Fibroblast of upper back skin (primary cell): ENCODE data around the gene PTPRT.

Source experiments
- DNase-seq: peaks from one replicate; pipeline ENCODE4 v3.0.0-alpha.2; 2013

The PTPRT gene

DNA sequence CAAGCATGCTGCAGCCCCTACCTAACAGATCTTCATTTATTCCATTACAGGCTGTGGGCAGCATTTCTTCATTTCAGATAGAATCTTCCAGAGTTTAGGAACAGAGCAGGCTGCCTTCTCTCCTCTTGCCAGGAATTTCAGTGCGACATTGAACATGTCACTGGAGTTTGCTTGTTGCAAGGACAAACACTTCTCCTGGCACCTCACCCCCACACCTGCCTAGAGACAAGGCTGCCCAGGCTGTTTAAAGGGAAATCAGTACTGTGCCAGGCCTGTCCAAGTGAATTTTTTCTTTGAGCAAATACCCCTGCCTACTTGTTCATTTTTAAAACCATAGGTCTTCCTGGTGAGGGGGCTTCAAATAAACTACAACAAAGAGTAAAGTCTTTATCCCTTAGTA, 594.1 kb downstream of the PTPRT start:
- no peak for DNase-seq

- no peak for DNase-seq
These were observed 595.0 kb downstream of the PTPRT start for GRCh38 chr20:42594659-42595058.

- no peak for DNase-seq
These were observed 595.7 kb downstream of the PTPRT start for GRCh38 chr20:42594011-42594410.

DNA sequence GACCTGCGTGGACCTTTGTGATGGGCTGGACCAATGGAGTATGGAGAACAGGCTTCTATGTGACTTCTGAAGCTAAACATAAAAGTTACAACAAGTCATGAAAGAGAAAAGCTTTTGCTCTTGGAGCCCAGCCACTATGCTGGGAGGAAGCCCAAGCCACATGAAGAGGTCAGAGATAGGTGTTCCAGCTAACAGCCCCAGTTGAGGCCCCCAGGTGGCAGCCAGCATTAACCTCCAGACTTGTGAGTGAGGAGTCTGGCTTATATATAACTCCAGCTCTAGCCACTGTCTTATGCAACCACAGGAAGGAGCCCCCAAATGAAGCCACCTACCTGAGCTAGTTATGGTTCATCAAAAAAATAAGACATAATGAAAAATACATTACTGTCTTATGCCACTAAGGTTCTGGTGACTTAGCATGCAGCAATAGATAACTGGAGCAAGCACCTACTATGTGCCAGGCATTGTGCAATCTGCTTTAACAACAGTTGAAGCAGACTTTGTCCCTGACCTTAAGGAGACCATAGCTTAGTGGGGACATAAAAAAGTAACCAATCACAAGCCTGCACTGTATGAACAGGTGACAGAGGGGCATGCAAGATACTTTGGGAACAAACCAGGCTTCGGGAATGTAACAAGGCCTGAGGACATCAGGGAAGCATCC, 599.6 kb downstream of the PTPRT start:
- DNase-seq = no peak

- no peak for DNase-seq
These were observed 600.9 kb downstream of the PTPRT start for GRCh38 chr20:42588847-42589246.

DNA sequence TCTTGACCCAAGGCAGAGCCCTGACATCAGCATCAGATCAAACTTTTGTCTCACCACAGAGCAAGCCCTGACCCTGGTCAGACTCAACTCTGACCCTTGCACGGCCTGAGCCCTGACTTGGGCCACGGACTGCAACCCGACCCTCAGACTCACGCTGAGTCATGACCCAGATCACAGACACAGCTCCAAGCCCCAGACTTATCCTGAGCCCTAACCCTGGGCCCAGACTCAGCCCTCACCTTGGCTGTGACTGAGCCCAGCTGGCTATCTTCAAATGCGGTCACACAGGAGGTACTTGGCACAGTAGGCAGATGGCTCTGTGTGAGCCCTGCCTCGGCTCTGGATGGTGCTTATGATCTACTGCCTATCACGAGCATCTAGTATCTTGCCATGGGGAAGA, 602.3 kb downstream of the PTPRT start:
- DNase-seq = no peak

DNA sequence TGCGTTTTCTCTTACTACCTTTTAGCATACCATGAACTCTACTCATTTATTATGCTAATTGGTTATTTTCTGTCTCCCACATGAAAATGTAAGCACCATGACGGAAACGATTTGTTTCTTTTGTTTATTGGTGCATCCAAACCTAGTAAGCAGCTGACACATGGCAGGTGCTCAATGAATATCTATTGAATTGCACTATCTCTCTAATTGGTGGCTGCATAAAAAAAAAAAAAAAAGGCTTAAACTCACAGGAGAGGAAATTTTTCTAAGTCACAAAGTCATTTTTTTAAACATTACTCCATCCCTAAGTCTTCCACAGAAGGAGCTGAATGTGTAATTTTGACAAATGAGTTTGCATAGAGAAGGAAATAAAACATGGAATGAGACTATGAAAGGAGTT, 608.4 kb downstream of the PTPRT start:
- DNase-seq = no peak

DNA sequence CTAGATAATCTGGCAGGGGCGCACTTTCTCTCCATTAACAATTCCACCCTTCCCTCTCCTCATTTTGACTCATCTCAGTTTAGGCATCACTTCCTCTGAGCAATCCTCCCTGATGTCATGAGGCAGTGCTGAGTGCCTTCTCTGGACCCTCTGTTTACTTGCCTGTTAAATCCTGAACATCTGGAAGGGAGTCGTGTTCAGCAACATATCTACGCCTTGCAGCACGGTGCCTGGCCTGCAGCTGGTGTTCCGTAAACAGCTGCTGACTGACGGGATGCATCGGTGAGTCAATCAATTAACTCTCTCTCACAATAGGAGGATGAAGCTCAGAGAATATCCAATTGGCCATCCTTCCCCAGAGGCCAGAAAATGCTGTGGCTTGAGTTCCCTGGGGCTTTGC, 613.5 kb downstream of the PTPRT start:
- DNase-seq = no peak

DNA sequence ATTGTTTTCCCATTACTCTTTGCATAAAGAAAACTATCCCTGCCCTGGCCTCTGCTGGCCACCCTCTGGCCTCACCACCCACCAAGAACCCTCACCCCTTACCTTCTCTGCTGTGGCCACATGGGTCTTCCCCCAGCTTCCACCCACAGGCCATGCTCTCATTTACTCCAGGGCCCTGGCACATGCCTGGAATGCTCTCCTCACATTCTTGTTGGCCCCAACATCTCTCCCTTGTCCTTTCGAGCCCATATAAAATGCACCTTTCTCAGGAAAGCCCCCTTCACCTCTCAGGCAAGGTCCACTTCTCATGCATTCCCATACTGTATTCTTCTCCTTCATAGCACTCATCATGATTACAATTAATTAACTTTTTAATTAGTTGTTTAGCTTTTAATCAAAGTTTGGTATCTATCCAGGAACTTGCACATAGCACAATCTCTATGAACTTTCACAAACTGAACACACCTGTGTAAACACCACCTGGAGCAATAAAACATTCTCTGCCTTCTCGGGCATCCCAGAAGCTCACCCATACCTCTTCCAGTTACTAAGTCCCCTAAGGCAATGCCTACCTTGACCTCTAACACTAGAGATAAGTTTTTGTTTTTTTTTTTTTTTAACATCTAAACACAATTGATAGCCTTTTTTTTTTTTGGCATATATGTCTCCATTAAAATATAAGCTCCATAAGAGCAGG, 617.2 kb downstream of the PTPRT start:
- no peak for DNase-seq

- no peak for DNase-seq
These were observed 622.3 kb downstream of the PTPRT start for GRCh38 chr20:42567409-42567808.

DNA sequence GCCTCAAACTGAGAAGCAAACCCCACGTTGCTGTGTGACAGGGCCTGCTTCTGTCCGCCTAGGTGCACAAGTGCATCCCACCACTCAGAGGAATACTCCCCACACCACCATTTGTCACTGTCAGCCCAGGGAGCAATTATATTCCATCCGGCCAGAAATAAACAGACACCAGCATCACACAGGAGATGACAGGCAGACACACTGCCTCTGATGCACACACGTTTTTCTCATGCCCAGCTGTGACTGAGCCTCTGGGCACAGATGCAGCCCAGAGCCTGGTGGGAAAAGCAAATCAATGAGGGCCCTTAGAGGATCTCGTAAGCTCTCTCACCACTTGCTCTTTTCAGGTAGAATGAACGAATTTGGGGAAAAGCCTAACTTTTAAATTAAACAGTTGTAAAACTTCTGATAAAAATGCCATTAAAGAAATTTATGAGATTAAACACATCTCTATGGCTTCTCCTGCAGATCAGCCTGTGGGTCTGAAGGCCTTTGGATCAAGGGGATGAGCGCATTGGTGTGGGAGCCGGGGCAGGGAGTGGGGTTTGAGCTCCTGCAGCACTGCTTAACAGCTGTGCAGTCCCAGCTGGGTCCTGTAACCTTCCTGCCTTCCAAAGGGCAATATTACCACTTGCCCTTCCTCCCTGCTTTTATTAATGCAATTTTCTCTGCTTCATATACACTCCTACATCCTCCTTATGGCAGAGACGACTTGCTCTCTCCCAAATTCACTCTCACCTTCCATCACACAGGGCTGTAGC, 624.3 kb downstream of the PTPRT start:
- no peak for DNase-seq

DNA sequence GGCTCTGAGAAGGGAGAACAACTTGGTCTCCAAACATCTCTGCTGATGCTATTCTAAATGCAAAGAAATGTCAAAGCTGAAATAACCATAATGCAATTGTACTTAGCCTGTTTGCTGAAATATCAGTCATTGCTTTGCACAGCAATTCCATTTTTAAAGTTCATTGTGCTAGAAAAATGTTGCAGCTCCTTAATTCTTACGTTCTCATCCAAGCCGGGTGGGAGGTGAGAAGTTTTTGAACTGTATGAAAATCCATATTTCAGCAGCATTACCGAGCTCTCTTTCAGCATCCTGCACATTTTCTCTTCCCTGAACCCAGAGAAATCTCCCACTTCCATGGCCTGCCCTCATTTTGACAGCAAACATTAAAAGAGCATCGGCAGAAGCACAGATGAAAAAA, 630.0 kb downstream of the PTPRT start:
- DNase-seq = no peak

- DNase-seq = no peak
These were observed 633.1 kb downstream of the PTPRT start for GRCh38 chr20:42556575-42556974.

DNA sequence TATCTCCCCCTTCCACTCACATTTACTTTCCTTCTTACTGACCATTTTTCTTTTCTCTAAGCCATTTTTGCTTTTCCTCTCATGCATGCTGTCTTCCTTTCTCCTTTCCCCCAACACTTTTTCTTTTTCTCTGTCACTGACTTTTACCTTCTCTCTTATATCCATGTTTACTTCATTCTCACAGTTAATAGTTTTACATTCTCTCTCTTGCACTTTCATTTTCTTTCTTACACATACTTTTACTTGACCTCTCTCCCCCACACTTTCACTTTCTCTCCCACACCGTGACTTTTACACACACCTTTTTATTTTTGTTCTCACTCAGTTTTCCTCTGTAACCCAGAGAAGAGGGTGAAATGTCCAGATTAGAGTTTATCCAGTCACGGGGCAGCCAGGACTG, 636.3 kb downstream of the PTPRT start:
- no peak for DNase-seq

- DNase-seq = no peak
These were observed 640.2 kb downstream of the PTPRT start for GRCh38 chr20:42549496-42549895.

DNA sequence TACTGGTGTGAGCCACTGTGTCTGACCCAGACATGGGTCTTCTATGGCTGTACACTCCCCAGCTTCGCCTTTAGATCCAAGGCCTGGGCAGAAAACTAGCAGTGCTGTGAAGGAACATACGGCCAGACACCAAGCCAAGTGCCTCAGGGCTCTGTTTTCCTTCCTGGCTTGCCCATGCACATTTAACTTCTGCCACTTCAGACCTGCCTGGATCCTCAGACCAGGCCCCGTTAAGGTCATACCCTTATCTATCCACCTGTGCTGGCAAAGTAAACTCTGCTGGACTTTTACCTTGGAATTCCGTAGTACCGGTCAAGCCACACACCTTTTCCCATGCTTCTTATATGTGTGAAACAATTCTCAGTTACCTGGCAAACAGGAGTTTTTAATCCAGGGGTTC, 644.8 kb downstream of the PTPRT start:
- DNase-seq = no peak

DNA sequence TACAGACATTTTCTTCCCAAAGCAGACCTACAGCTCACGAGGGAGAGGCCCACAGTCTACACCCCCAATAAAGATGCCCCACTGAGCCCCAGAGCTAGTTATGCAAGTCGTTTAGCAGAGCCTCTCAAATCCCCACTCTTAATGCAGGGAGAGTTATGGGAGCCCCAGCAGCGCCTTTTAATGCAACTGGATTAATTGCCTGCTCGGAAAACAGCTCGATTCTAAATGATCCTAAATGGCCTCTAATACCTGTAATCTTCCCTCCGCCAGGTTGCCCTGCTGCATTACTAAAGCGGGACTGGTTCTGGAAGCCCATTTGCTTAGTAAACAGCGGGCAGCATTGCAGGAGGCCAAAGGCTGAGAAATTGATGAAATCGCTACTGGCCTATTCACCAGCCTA, 656.9 kb downstream of the PTPRT start:
- no peak for DNase-seq

- no peak for DNase-seq
These were observed 658.2 kb downstream of the PTPRT start for GRCh38 chr20:42531508-42531961.

GRCh38 chr20:42530855-42531448, 658.8 kb downstream of the PTPRT start:
- no peak for DNase-seq

DNA sequence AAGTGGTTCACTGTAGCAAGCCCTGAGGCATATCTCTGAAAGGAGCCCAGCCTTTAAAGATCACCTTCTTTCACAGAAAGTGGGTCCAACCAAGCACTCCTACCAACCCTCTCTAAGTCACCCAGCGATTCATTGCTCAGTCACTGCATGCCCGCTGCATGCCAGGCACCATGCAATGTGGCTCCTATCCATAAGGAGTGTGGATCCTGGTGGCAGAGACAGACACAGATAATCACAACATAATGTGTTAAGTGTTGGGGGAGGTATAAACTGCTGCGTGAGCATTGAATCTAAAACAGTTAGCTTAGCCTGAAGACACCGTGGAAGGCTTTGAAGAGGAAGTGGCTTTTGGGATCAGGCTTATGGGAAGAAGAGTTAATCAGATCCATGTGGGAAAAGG, 659.5 kb downstream of the PTPRT start:
- no peak for DNase-seq

DNA sequence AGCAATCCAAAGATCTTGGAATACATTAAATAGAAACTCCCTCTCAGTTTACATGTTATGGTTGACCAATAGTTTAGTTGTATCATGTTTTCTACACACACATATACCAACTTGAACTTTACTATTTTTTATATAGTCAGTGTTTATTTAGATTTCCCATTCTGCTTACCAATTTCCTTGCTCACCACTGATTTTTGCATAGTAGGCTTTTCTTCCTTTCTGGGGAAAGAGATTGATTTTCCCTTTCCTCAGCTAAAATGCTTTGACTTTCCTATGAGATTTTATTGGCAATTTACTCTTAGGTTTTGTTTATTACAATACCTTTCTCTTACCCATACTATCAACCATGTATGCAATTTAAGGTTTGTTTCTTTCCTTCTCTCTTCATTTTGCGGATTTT, 665.6 kb downstream of the PTPRT start:
- DNase-seq = no peak

DNA sequence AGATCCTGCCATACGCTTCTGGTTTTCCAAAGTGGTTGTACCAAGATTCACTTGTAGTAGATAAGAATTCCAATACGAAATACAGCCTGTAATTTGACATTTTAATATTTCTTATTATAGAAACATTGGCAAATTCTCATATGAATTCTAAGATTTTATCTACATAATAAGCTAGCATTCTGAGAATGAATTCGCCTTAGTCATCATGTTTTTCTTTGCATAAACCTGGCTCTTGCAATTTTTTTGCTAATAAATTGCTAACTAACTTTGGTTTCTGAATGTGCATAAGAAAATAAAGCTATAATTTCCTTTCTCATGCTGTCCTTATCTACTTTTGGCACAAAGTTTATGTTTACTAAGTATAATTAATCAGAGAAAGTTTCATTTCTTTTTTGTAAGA, 673.0 kb downstream of the PTPRT start:
- no peak for DNase-seq

DNA sequence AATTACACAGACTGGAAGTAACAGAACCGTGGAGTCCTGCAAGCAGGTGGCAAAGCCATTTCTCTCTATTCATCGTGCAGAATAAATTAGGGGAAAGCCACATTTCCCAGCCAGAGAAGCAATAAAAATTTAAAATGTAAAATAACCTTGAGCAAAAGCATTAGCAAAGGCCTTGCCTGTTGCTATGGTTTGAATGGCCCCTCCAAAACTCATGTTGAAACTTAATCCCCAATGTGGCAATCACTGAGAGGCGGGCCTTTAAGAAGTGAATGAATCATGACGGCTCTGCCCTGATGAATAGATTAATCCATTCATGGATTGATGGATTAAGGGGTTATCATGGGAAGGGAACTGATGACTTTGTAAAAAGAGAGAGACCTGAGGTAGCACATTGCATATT, 679.0 kb downstream of the PTPRT start:
- no peak for DNase-seq

DNA sequence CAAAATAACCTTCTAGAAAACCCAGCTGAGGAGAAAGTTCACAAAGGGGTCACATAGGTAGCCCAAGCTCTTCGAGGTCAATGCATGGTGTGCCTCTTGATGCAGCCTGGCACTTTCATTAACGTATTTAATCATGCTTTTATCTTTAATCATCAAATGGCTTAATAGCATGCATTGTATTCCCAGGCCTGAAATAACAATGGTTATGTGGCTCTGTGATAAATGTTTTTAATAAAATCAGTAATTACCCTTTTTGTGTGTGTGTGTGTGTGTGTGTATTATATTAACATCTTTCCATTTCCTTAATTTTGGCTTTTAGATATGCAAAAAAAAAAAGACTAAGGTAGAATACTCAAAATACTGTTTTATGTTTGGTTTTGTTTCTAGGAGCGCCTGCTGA, 681.8 kb downstream of the PTPRT start:
- no peak for DNase-seq
